Thyroid gland (tissue), 4 donors: ENCODE measurements around the gene NXPE1.

Experiments used
- POLR2A ChIP-seq, 2 donors: fragments of 450-650 bp; IDR thresholded peaks; one replicate each; pipeline ENCODE4 v1.6.1; 2017; ENCODE audit warnings: antibody characterized with exemption in 2 of 2, mild to moderate bottlenecking in 2 of 2, moderate library complexity in 1 of 2
- TF ChIP-seq, protein P1 (sequence below), 6 experiments: fragments of 200-600 bp in 3 of 6; fragments of 450-650 bp in 3 of 6; sonication (generic) in 3 of 6; IDR thresholded peaks; one replicate each; pipeline ENCODE4 v1.5.1; 2016 to 2019; ENCODE audit warnings: antibody characterized with exemption in 6 of 6, mild to moderate bottlenecking in 2 of 6, inconsistent platforms in 1 of 6, moderate library complexity in 1 of 6

DNA sequence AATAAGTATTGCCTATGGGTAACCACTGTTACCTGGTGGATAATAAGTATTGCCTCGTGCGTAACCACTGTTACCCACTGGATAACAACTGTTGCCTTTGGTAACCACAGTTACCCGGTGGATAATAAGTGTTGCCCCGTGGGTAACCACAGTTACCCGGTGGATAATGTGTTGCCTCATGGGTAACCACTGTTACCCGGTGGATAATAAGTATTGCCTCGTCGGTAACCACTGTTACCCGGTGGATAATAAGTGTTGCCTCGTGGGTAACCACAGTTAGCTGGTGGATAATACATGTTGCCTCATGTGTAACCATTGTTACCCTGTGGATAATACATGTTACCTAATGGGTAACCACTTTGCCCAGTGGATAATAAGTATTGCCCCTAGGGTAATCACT is 45.7 kb upstream of the NXPE1 start:
- no peak for TF ChIP-seq POLR2A (IDR thresholded peaks at IDR 0.05)
- TF ChIP-seq, protein P1, sequence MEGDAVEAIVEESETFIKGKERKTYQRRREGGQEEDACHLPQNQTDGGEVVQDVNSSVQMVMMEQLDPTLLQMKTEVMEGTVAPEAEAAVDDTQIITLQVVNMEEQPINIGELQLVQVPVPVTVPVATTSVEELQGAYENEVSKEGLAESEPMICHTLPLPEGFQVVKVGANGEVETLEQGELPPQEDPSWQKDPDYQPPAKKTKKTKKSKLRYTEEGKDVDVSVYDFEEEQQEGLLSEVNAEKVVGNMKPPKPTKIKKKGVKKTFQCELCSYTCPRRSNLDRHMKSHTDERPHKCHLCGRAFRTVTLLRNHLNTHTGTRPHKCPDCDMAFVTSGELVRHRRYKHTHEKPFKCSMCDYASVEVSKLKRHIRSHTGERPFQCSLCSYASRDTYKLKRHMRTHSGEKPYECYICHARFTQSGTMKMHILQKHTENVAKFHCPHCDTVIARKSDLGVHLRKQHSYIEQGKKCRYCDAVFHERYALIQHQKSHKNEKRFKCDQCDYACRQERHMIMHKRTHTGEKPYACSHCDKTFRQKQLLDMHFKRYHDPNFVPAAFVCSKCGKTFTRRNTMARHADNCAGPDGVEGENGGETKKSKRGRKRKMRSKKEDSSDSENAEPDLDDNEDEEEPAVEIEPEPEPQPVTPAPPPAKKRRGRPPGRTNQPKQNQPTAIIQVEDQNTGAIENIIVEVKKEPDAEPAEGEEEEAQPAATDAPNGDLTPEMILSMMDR (IDR thresholded peaks at IDR 0.05) = no peak
